IMR-90 (cell line): ENCODE results near the gene UNKL. TPM values are rescaled to one million over a fixed set of nuclear protein-coding genes. Genes with fewer than 3 reads are reported as not detected.

Experiments
- ATAC-seq: fragments of 200-7000 bp; cut with Tn5 transposase; 2 replicates; pipeline ENCODE4 v1.9.1; 2020; ENCODE audit warnings: low read depth, mild to moderate bottlenecking, moderate library complexity
- BruUV-seq: library from RNA; stranded (reverse); fragments of 400-500 nt; replicated peaks from 2 replicates; lab custom pipeline; 2021; lab: Mats Ljungman, UMichigan
- CTCF ChIA-PET: fragments of 300-600 bp; formaldehyde crosslinking; extraction: SDS; loops from one replicate; lab custom pipeline; 2021; ENCODE audit warnings: antibody characterized with exemption; lab: Yijun Ruan, JAX
- POLR2A ChIA-PET: fragments of 300-600 bp; sonication (Branson Sonifier 250); formaldehyde crosslinking; loops from one replicate; lab custom pipeline; 2022; ENCODE audit warnings: antibody characterized with exemption; ENCODE audit not compliant: unreplicated experiment; lab: Charles Lee
- DNase-seq: peaks from one replicate; pipeline ENCODE4 v3.0.0; 2013
- H2AFZ ChIP-seq: replicated peaks from 2 replicates; pipeline ENCODE3; 2013; ENCODE audit warnings: low read length, mild to moderate bottlenecking; ENCODE audit not compliant: poor library complexity
- H2AK5ac ChIP-seq: 2 replicates; pipeline ENCODE4 v1.6.1; 2013; ENCODE audit warnings: low read depth, low read length, inconsistent platforms
- H2AK9ac ChIP-seq: replicated peaks from 2 replicates; pipeline ENCODE3; 2013; ENCODE audit warnings: mild to moderate bottlenecking, low read depth, low read length, moderate library complexity; ENCODE audit not compliant: poor library complexity
- H2BK120ac ChIP-seq: 2 replicates; pipeline ENCODE4 v1.6.1; 2013; ENCODE audit warnings: low read depth, low read length, inconsistent platforms
- H2BK15ac ChIP-seq: 3 replicates; pipeline ENCODE4 v1.6.1; 2013; ENCODE audit warnings: low read depth, low read length, inconsistent platforms
- H2BK20ac ChIP-seq: 2 replicates; pipeline ENCODE4 v1.6.1; 2013; ENCODE audit warnings: low read depth, mild to moderate bottlenecking, inconsistent platforms, low read length, moderate library complexity
- H2BK5ac ChIP-seq: 2 replicates; pipeline ENCODE4 v1.6.1; 2013; ENCODE audit warnings: mild to moderate bottlenecking, low read depth, low read length, inconsistent platforms; ENCODE audit not compliant: poor library complexity, severe bottlenecking
- H3K14ac ChIP-seq: replicated peaks from 2 replicates; pipeline ENCODE4 v1.6.1; 2013; ENCODE audit warnings: low read depth, low read length, inconsistent platforms
- H3K18ac ChIP-seq: 2 replicates; pipeline ENCODE4 v1.6.1; 2013; ENCODE audit warnings: low read depth, low read length, control low read depth
- H3K23ac ChIP-seq: 2 replicates; pipeline ENCODE4 v1.6.1; 2013; ENCODE audit warnings: low read depth, low read length, inconsistent platforms
- H3K27ac ChIP-seq: 2 replicates; pipeline ENCODE4 v1.5.1; 2013; ENCODE audit warnings: mild to moderate bottlenecking, control low read depth, low read length; ENCODE audit not compliant: insufficient read depth
- H3K27me3 ChIP-seq: 2 replicates; pipeline ENCODE4 v1.6.1; 2013; ENCODE audit warnings: low read length; ENCODE audit not compliant: control insufficient read depth, insufficient read depth
- H3K36me3 ChIP-seq: 2 replicates; pipeline ENCODE4 v1.6.1; 2013; ENCODE audit warnings: low read length, mixed read lengths; ENCODE audit not compliant: control insufficient read depth, insufficient read depth
- H3K4ac ChIP-seq: 2 replicates; pipeline ENCODE4 v1.6.1; 2013; ENCODE audit warnings: low read depth, low read length, inconsistent platforms
- H3K4me1 ChIP-seq: 2 replicates; pipeline ENCODE4 v1.6.1; 2013; ENCODE audit warnings: low read length, mixed read lengths; ENCODE audit not compliant: control insufficient read depth, insufficient read depth
- H3K4me2 ChIP-seq: 2 replicates; pipeline ENCODE4 v1.6.1; 2013; ENCODE audit warnings: low read depth, mild to moderate bottlenecking, control low read depth, low read length, moderate library complexity
- H3K4me3 ChIP-seq: 2 replicates; pipeline ENCODE4 v1.5.1; 2013; ENCODE audit warnings: low read depth, mild to moderate bottlenecking, control low read depth, low read length, moderate library complexity; ENCODE audit not compliant: insufficient read depth
- H3K56ac ChIP-seq: 2 replicates; pipeline ENCODE4 v1.6.1; 2013; ENCODE audit warnings: low read length, inconsistent platforms; ENCODE audit not compliant: insufficient read depth; ENCODE audit errors: extremely low read depth
- H3K79me1 ChIP-seq, 2 experiments: 2 replicates each; pipeline ENCODE4 v1.6.1; 2013; ENCODE audit warnings: low read length in 2 of 2, inconsistent platforms in 1 of 2, low read depth in 1 of 2
- H3K9ac ChIP-seq: 2 replicates; pipeline ENCODE4 v1.6.1; 2013; ENCODE audit warnings: low read depth, low read length, control low read depth
- H3K9me1 ChIP-seq: 2 replicates; pipeline ENCODE4 v1.6.1; 2013; ENCODE audit warnings: low read length, inconsistent platforms; ENCODE audit not compliant: insufficient read depth
- H3K9me3 ChIP-seq: 2 replicates; pipeline ENCODE4 v1.6.1; 2013; ENCODE audit warnings: low read length; ENCODE audit not compliant: control insufficient read depth, insufficient read depth
- H4K20me1 ChIP-seq: 2 replicates; pipeline ENCODE4 v1.6.1; 2013; ENCODE audit warnings: low read length, inconsistent platforms; ENCODE audit not compliant: insufficient read depth
- H4K5ac ChIP-seq: 2 replicates; pipeline ENCODE4 v1.6.1; 2013; ENCODE audit warnings: mild to moderate bottlenecking, low read depth, low read length, control low read depth
- H4K8ac ChIP-seq, 2 experiments: 2 replicates each; pipeline ENCODE4 v1.6.1; 2013; ENCODE audit warnings: low read depth in 2 of 2, low read length in 2 of 2, control low read depth in 1 of 2, inconsistent platforms in 1 of 2
- H4K91ac ChIP-seq: 2 replicates; pipeline ENCODE4 v1.6.1; 2013; ENCODE audit warnings: low read depth, low read length, inconsistent platforms; ENCODE audit not compliant: insufficient read depth
- BHLHE40 ChIP-seq: fragments of 150-350 bp; IDR thresholded peaks from 2 replicates; pipeline ENCODE4 v1.6.1; 2016; ENCODE audit warnings: mild to moderate bottlenecking, low read depth, low read length
- CEBPB ChIP-seq: IDR thresholded peaks from 2 replicates; pipeline ENCODE4 v1.6.1; 2012; ENCODE audit warnings: low read depth, low read length, improper control_type of control experiment
- CHD1 ChIP-seq: IDR thresholded peaks from 2 replicates; pipeline ENCODE4 v1.6.1; 2012; ENCODE audit warnings: low read depth, low read length, improper control_type of control experiment
- CTCF ChIP-seq: conservative IDR thresholded peaks from 2 replicates; pipeline ENCODE4 v1.5.1; 2012; ENCODE audit warnings: mild to moderate bottlenecking, low read depth, low read length, improper control_type of control experiment
- ELK1 ChIP-seq: fragments of 150-350 bp; IDR thresholded peaks from 2 replicates; pipeline ENCODE4 v1.6.1; 2016; ENCODE audit warnings: low read depth, mild to moderate bottlenecking, low read length, moderate library complexity, borderline replicate concordance
- FOS ChIP-seq: fragments of 150-350 bp; IDR thresholded peaks from 2 replicates; pipeline ENCODE4 v1.6.1; 2016; ENCODE audit warnings: low read depth, low read length
- MAFK ChIP-seq: IDR thresholded peaks from 2 replicates; pipeline ENCODE4 v1.6.1; 2012; ENCODE audit warnings: low read depth, low read length, improper control_type of control experiment
- MXI1 ChIP-seq: IDR thresholded peaks from 2 replicates; pipeline ENCODE4 v1.6.1; 2012; ENCODE audit warnings: low read depth, mild to moderate bottlenecking, low read length, moderate library complexity, borderline replicate concordance
- NFE2L2 ChIP-seq: fragments of 150-350 bp; IDR thresholded peaks from 2 replicates; pipeline ENCODE4 v1.6.1; 2016; ENCODE audit warnings: low read depth, mild to moderate bottlenecking, low read length
- POLR2A ChIP-seq: IDR thresholded peaks from 2 replicates; pipeline ENCODE4 v1.6.1; 2012; ENCODE audit warnings: mild to moderate bottlenecking, low read depth, low read length
- RAD21 ChIP-seq: IDR thresholded peaks from 2 replicates; pipeline ENCODE4 v1.6.1; 2012; ENCODE audit warnings: low read length, improper control_type of control experiment
- RCOR1 ChIP-seq: IDR thresholded peaks from 2 replicates; pipeline ENCODE4 v1.6.1; 2012; ENCODE audit warnings: mild to moderate bottlenecking, low read length, improper control_type of control experiment; ENCODE audit not compliant: insufficient replicate concordance
- RFX5 ChIP-seq: IDR thresholded peaks from 2 replicates; pipeline ENCODE4 v1.8.0; 2012; ENCODE audit warnings: low read depth, mild to moderate bottlenecking, low read length, moderate library complexity
- SMC3 ChIP-seq: fragments of 150-350 bp; IDR thresholded peaks from 2 replicates; pipeline ENCODE4 v1.6.1; 2016; ENCODE audit warnings: low read depth, mild to moderate bottlenecking, antibody characterized with exemption, low read length, moderate library complexity
- USF2 ChIP-seq: fragments of 150-350 bp; IDR thresholded peaks from 2 replicates; pipeline ENCODE4 v1.6.1; 2017; ENCODE audit warnings: mild to moderate bottlenecking, antibody characterized with exemption, low read length, low read depth
- WGBS, 2 experiments: methylation state at CpG; one replicate each; pipeline versions ENCODE4 v1.1.5 to v1.1.7; 2013; ENCODE audit warnings: missing lambda C conversion rate in 2 of 2; ENCODE audit not compliant: insufficient read length in 1 of 2; ENCODE audit errors: extremely low coverage in 2 of 2; 5-methylcytosine and 5-hydroxymethylcytosine counted together
- dilution Hi-C: fragments of 300-500 bp; cut with HindIII; formaldehyde crosslinking; loops from one replicate; pipeline ENCODE4 v1.14.3; 2018; ENCODE audit warnings: low sequenced_read_pairs; ENCODE audit not compliant: unreplicated experiment
- in situ Hi-C: fragments of 300-500 bp; cut with MboI; formaldehyde crosslinking; loops from 3 replicates; pipeline ENCODE4 v1.14.3; 2019; ENCODE audit warnings: low sequenced_read_pairs, inconsistent platforms, mixed read lengths
- intact Hi-C: fragments of 100-400 bp; cut with micrococcal nuclease; formaldehyde crosslinking; loops from 2 replicates; pipeline ENCODE4 v1.10.0; 2022
- polyA plus RNA-seq, 3 experiments: library from polyadenylated mRNA; depleted of rRNA; stranded (reverse); fragments of >200 nt; gene quantifications; 2 replicates each; pipeline ENCODE4 v1.2.3, GENCODE V29; 2012; ENCODE audit warnings: low replicate concordance in 1 of 3
- total RNA-seq: library from RNA; depleted of rRNA; stranded (reverse); fragments of >200 nt; gene quantifications from 2 replicates; pipeline ENCODE4 v1.2.3, GENCODE V29; 2012

Gene UNKL
- total and polyA plus RNA-seq, 2 of the 4 experiments (the other 2 are of a cell fraction) = 4.1 to 13.3 TPM

DNA sequence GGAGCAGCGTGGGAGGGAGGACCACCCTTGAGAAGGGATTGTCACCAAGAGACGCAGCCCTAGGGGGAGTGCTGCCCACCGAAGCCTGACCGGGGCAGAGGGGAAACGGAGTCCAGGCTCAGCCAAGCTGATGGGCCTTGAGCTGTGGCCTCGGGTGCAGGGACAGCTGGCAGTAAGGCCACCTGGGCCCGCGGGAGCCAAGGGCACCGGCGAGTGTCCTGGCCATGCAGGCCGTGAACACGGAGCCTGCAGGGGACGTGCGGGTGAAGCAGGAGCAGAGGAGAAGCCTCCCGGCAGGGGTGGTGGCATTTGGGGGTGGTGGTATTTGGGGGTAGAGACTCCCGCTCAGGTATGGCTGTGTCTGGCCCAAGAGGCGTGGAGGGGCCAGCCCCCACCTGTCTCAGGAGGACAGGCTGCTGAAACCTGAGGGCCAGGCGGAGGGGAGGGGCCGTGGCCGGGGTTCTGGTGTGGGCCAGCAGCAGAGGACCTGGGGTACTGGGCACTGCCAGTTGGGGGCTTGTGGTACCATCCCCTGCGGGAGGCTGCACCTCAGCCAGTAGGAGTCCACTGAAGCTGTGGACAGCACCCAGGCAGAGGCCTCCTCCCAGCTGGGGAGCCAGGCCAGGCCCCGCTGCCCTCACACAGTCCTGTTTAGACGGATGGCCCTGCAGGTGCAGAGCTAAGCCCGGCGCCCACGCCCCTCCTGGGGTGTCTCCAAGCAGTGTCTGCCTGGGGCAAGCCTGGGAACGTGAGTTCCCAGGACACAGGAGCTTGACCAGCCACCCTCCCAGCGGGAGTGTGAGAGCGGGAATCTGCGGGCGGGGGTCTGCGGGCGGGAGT, 58.2 kb downstream of the UNKL start:
- intact Hi-C loops (no loop called here), dilution Hi-C loops (no loop called here), in situ Hi-C loops (no loop called here)
- ChIA-PET POLR2A (no interaction called here), CTCF (no interaction called here)
- Histone ChIP-seq H2BK15ac (no peak overlapping the region), H3K9ac (no peak overlapping the region), H3K23ac (no peak overlapping the region), H3K79me1 (peaks cover 24 to 83% of the 10 kb centered on the region in 2 experiments), H2BK120ac (no peak overlapping the region), H3K4ac (no peak overlapping the region), H2AK5ac (no peak overlapping the region), H3K27ac (no peak overlapping the region), H2BK5ac (no peak overlapping the region), H4K20me1 (peaks cover 34% of the 10 kb centered on the region), H3K14ac (no peak overlapping the region), H4K8ac (no peak overlapping the region), H3K4me2 (no peak overlapping the region), H3K9me3 (no peaks in the 10 kb centered on the region), H2AFZ (no peak overlapping the region), H2AK9ac (no peak overlapping the region), H3K36me3 (peaks cover 8% of the 10 kb centered on the region), H3K18ac (no peak overlapping the region), H3K56ac (no peak overlapping the region), H3K4me3 (no peak overlapping the region), H3K27me3 (no peaks in the 10 kb centered on the region), H4K5ac (no peak overlapping the region), H3K9me1 (peaks cover 7% of the 10 kb centered on the region), H2BK20ac (no peak overlapping the region), H4K91ac (no peak overlapping the region), H3K4me1 (peaks cover 7% of the 10 kb centered on the region)
- no TSS peak for BruUV-seq
- no peak for ATAC-seq
- TF ChIP-seq MXI1 = no peak
- TF ChIP-seq CEBPB = no peak
- TF ChIP-seq USF2 = no peak
- TF ChIP-seq POLR2A = no peak
- no peak for TF ChIP-seq RCOR1
- no peak for TF ChIP-seq RFX5
- no peak for TF ChIP-seq BHLHE40
- TF ChIP-seq CTCF = no peak
- TF ChIP-seq MAFK = no peak
- no peak for TF ChIP-seq CHD1
- TF ChIP-seq FOS = no peak
- TF ChIP-seq RAD21 = no peak
- no peak for TF ChIP-seq NFE2L2
- TF ChIP-seq SMC3 = no peak
- no peak for TF ChIP-seq ELK1
- DNase-seq = no peak
- 92% methylated on average over 10 of the region's 33 CpGs; no CpG with 5 or more reads in 1 of the 2 experiments for whole genome bisulfite sequencing, 2 experiments
